IPS-11a (cell line): ENCODE results near the gene HDGFL2.

Source experiments
- H3K4me3 ChIP-seq: one replicate; pipeline ENCODE4 v1.5.1; 2013; ENCODE audit warnings: low read depth, low read length, control low read depth

Gene HDGFL2

DNA sequence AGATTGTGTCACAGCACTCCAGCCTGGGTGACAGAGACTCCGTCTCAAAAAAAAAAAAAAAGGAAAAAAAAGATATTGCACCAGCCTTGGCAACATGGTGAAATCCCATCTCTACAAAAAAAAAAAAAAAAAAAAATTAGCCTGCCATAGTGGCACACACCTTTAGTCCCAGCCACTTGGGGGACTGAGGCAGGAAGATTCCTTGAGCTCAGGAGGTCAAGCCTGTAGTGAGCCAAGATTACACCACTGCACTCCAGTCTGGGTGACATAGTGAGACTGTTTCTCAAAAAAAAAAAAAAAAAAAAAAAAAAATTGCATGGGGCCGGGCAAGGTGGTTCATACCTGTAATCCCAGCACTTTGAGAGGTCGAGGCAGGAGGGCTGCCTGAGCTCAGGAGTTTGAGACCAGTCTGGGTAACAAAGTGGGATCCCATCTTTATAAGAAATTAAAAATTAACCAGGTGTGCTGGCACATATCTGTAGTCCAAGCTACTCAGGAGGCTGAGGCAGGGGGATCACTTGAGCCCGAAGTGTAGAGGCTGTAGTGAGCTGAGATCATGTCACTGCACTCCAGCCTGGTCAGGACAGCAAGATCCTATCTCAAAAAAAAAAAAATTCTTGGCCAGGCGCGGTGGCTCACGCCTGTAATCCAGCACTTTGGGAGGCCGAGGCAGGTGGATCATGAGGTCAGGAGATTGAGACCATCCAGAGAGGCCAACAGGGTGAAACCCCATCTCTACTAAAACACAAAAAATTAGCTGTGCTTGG lies 7.1 kb upstream of the HDGFL2 start:
- H3K4me3 ChIP-seq, result no peak overlapping the region

DNA sequence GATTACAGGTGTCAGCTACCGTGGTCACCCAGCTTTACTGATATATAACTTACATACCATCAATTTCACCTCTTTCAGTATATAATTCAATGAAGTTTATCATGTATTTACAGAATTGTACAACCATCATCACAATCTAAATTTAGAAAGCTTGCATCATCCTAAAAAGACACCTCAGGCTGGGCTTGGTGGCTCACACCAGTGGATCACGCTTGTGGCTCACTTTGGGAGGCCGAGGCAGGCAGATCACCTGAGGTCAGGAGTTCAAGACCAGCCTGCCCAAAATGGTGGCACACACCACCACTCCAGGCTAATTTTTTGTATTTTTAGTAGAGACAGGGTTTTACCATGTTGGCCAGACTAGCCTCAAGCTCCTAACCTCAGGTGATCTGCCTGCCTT lies 4.3 kb upstream of the HDGFL2 start:
- no peak overlapping the region for H3K4me3 ChIP-seq

DNA sequence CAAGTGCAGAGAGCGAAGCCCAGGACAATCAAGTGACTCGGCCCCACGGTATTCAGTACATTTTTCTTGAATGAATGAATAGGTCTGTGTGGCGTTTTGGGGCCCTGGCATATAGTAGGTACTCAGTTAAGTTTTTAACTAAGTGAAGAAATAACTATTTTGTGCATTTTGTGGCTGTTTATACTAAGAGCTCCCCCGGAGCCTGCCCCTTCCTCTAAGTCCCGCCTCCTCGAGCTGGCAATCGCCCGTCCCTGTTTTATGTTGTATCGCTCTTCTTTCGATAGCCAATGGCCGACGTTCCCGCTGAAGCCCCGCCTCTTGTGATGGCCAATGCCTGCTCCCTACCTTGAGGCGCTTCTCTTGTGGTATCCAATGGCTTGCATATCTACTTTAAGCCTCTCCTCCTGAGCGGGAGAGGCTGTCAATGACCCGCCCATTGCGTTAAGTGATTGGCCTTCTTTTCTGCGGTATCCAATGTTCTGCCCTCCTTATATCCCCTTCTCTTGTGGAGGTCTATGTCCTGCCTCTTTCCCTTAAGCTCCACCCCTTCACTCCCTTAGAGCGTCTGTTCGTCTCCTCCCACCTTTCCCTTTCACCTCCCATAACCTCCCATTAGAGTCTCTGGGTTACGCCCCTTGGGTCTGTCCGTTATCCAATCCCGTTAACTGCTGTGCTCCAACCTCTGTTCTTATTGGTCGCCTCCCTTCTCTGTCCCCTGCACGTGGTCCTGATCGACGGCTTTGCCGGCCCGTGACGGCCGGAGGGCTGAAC lies 509 bp upstream of the HDGFL2 start:
- H3K4me3 ChIP-seq, result peak overlapping the region; percentile 59

DNA sequence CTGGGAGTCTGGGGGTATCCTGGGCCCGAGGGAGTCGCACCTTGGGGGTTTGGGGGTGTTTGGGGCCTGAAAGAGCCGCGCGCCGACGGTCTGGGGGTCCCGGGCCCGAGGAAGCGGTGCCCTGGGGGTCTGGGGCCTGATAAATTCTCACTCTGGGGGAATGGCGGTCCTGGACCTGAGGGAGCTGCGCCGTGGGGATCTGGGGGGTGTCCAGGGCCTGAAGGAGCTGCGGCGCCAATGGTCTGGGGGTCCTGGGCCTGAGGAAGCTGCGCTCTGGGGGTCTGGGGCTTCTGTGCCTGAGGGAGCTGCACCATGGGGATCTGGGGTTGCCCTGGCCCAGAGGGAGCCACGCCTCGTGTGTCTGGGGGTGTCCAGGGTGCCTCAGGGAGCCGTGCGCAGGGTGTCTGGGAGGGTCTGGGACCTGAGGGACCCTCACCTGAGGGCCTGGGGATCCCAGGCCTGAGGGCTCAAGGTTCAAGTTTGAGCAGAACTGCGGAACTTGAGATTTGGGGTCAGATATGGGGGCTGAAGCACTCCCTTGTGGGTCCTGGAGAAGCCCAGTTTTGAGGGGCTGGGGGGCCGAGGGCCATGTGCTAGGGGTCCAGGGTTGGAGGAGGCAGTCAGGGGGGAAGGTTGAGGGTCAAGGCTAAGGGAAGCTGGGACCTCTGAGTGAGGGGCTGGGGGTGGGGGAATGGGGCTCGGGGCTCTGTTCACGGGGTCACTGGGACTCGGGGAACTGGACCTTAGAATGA lies 1.1 kb downstream of the HDGFL2 start:
- peak overlapping the region; percentile 66 for H3K4me3 ChIP-seq

DNA sequence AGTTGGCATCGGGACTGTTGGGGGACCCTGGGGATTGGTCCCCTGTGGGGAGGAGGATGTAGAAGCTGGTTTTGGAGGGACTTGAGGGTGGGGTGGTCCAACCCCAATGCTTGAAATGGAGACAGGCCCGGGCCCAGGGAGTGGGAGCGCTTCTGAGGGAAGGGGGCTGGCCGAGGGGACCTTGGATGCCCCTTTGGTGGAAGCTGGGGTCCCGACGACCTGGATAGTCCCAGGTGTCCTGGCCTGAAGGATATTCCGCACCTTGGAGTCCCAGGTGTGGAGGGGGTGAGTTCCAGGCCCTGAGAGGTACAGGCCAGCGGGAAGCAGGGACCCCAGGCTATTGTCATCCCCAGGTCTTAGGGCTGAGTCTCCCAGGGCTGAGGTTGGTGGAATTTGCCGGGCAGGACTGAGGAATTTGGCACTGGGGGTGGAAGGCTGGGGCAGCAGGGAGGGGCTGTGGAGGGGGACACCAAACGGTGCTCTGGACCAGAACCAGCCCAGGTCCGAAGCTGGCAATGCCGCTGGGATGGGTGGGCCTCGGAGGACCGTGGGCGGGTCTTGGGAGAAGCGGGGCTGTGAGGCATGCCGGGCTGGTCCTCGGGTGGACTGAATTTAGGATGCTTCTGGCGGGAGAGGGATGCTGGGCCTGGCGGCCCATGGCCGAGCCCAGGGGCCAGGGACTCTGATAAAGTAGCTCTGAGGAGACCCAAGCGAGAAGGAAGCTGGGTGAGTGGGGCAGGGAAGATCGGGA lies 1.8 kb downstream of the HDGFL2 start:
- H3K4me3 ChIP-seq, result peak overlapping the region; percentile 53

DNA sequence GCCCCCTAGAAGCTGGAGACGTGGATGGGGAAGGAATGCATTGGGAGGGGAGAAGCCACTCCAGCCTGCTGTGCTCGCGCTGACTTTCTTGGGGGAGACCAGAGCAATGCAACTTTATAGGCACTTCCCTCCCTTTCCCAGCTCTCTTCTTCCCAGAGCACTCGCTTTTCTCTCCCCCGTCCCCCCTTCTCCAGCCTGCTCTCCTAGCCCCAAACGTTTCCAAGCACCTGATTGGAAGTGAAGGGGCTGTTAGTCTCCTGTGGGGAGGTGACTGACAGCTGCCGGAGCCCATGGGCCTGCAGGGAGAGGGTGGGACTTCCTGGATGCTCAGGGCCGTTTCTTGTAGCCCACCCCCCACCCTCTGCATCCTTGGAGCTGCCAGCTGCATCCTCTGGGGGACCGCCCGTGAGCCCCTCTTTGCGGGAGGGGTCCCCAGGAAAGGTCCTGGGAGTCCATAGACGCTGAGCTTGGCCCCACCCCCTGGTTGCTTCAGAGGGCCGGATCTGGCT lies 2.5 kb downstream of the HDGFL2 start:
- H3K4me3 ChIP-seq, result peak overlapping the region; percentile 53

DNA sequence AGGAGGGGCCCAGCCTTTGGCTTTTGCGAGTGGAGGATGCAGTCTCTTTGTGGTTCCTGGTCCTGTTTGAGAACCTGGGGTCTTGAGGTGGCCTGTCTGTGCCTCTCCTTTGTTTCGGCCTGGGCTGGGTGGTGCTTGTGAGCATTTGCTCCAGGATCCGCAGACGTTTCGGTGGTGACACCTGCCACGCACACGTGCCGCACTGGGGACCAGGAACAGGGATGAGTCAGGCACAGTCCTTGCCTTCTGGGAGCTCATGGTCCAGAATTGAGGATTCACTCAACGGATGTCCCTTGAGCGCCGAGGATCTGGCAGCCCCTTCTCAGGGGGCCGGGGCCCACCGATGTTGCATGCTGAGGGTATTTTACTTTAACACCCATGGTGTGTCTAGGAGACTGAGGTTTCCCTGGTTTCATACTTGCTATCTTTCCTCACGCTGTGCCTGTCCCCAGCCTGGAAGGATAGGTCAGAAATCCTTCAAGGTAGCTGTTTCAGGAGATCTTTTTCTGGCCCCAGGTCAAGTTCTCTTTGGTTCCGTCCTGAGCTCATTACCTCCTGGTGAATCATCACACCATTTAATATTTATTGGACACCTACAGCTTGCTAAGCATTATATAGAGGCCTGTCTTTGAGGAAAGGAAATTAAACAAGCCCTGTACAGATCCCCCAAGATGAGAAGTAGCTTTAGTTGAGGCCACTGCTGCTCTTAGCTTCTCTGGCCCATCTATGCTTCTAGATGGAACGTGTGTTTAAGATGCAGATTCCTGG lies 5.1 kb downstream of the HDGFL2 start:
- H3K4me3 ChIP-seq, result no peak overlapping the region

DNA sequence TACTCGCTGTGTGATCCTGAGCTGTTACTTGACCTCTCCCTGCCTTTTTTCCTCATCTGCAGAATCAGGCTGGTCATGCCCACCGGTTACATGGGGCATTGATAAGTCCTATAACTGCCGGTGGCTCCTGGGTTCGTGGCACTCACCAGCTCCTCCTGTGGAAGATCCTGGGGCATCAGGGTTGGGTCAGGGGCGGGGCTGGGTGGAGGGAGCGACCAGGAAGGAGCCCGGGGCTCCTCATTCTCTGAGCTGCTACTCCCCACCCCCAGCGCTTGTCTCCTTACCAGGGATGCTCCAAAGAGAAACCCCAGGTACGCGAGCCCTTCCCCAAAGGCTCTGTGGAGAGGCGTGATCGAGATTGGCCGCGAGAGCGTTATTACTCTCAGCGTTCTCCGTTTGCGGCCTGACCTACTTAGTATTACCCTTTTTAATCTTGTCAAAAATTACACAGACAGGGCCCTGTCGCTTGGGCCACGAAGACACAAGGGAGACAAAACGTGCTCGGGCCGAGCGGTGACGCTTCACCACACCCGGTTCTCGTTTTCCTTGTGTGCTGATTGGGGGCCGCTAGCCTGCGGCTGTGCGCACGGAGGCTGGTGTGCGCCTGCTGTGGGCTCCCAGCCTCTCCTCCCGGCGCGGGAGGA lies 10.7 kb downstream of the HDGFL2 start:
- H3K4me3 ChIP-seq, result no peak overlapping the region

DNA sequence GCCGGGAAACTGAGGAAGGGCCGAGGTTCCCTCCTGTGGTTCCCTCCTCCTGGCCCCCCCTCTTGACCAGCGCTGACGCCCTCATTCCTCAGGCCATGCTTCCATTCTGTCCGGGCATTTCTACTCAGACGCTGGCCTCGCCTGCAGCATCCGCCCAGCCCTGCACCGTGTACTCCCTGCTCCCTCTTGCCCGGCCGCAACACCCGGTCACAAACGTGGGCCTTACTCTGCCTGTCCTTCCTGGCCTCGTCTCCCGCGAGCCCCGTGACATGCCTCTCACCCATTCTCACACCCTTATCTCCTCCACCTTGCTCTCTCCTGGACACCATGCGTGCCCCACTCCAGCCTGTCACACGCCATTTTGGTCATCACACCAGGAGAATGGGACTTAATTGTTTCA lies 11.3 kb downstream of the HDGFL2 start:
- no peak overlapping the region for H3K4me3 ChIP-seq

DNA sequence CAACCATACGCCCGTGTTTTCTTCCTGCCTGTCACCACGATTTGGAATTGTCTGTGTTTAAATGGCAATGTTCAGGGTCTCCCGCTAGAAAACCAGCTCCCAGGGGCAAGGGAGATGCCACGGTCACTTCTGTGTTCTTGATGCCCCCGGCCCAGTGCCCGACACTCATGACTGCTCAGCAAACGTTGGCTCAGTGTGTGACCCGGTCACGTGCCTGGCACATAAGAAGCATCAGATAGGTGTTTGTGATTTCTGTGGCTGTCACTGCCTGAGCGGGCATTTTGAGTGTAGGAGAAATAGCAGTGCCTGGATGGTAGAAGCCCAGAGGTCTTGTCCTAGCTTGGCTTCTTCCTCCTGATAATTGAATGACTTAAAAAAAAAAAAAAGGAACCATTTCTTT lies 15.5 kb downstream of the HDGFL2 start:
- H3K4me3 ChIP-seq, result no peak overlapping the region

DNA sequence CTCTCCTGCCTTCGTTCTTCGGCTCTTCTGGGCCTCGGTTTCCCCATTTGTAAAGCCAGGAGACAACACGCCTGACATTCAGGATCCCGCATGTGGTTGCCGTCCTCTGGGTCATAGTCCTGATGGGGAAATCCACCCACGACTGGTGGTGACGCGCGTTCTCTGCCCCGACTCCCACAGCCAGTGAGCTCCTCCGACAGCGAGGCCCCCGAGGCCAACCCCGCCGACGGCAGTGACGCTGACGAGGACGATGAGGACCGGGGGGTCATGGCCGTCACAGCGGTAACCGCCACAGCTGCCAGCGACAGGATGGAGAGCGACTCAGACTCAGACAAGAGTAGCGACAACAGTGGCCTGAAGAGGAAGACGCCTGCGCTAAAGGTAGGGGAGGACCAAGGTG lies 16.4 kb downstream of the HDGFL2 start:
- no peak overlapping the region for H3K4me3 ChIP-seq

DNA sequence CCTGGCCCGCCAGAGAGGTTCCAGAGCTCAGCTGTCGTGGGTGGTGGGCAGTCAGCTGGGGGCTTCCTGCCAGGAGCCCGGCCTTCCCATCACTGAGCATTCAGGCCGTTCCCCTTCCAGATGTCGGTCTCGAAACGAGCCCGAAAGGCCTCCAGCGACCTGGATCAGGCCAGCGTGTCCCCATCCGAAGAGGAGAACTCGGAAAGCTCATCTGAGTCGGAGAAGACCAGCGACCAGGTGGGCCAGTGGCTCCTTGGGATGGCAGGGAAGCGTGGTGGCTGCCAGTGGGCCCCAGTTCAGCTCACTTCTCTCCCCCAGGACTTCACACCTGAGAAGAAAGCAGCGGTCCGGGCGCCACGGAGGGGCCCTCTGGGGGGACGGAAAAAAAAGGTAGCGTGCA lies 19.3 kb downstream of the HDGFL2 start:
- H3K4me3 ChIP-seq, result no peak overlapping the region

DNA sequence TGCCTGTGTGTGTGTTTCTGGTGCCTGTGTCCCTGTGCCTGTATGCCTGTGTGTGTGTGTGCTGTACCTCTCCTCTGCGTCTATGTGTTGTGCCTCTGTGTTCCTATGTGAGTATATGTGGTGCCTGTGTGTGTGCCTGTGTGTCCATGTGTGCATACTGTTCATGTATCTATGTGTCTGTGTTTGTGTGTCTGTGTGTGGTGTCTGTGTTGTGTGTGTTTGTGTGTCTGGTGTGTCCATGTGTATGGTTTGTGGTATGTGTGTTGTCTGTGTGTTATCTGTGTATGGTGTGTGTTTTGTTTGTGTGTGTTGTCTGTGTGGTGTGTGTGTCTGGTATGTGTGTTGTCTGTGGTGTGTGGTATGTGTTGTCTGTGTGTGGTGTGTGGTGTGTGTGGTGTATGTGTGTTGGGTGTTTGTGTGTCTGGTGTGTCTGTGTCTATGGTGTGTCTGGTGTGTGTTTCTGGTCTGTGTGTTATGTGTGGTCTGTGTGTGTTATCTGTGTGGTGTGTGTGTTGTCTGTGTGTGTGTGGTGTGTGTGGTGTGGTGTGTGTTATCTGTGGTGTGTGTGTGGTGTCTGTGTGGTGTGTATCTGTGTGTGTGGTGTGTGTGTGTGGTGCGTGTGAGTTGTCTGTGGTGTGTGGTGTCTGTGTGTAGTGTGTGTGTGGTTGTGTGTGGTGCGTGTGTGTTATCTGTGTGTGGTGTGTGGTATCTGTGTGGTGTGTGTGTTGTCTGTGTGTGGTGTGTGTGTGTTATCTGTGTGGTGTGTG lies 20.4 kb downstream of the HDGFL2 start:
- H3K4me3 ChIP-seq, result no peak overlapping the region

DNA sequence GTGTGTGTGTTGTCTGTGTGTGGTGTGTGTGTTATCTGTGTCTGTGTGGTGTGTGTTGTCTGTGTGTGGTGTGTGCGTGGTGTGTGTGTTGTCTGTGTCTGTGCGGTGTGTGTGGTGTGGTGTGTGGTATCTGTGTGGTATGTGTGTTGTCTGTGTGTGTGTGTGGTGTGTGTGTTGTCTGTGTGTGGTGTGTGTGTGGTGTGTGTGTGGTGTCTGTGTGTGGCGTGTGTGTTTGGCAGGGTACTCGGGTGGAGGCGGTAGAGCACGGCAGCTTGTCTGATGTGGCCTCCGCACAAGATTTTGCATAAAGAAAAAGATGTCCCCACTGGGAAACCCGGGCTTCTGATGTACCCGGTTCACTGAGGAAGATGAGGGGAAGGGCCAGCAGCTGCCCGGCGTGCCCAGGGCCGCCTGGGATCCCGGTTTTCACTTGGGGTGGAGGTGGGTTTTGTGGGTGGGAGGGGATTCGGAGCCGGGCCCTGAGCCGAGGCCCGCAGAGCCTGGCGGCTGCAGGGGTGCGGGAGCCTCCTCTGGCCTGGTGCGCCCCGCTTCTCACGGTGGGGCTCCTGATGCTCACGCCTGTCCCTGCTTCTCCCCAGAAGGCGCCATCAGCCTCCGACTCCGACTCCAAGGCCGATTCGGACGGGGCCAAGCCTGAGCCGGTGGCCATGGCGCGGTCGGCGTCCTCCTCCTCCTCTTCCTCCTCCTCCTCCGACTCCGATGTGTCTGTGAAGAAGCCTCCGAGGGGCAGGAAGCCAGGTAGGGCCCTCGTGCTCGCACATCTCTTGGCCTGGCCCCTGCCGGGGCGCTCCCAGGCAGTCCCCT lies 21.2 kb downstream of the HDGFL2 start:
- H3K4me3 ChIP-seq, result no peak overlapping the region

DNA sequence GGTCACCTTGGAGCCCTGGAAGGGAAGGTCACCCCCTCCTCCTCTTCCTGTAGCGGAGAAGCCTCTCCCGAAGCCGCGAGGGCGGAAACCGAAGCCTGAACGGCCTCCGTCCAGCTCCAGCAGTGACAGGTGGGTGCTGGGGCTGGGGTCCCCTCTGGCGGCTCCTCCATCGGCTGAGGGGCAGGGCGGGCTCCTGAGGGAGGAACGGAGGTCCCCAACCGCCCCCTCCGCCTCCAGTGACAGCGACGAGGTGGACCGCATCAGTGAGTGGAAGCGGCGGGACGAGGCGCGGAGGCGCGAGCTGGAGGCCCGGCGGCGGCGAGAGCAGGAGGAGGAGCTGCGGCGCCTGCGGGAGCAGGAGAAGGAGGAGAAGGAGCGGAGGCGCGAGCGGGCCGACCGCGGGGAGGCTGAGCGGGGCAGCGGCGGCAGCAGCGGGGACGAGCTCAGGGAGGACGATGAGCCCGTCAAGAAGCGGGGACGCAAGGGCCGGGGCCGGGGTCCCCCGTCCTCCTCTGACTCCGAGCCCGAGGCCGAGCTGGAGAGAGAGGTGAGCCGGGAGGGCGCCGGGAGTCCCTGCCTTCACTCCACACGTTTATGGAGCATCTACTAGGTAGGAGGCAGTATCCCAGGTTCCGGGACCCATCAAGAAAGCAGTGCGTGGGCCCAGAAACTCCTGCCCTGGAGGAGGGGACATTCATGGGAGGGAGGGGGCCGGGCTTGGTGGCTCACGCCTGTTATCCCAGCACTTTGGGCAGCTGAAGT lies 22.0 kb downstream of the HDGFL2 start:
- no peak overlapping the region for H3K4me3 ChIP-seq

DNA sequence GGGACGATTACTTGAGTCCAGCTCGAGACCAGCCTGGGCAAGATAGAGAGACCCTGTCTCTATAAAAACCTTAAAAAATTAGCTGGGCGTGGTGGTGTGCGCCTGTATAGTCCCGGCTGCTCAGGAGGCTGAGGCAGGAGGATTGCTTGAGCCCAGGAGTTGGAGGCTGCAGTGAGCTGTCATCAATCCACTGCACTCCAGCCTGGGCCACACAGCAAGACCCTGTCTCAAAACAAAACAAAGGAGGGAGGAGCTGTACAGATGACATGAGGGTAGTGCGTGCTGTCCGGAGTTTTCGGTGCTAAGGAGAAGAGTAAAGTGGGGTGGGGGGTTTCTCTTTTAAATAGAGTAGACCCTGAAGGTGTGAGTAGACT lies 22.6 kb downstream of the HDGFL2 start:
- no peak overlapping the region for H3K4me3 ChIP-seq

DNA sequence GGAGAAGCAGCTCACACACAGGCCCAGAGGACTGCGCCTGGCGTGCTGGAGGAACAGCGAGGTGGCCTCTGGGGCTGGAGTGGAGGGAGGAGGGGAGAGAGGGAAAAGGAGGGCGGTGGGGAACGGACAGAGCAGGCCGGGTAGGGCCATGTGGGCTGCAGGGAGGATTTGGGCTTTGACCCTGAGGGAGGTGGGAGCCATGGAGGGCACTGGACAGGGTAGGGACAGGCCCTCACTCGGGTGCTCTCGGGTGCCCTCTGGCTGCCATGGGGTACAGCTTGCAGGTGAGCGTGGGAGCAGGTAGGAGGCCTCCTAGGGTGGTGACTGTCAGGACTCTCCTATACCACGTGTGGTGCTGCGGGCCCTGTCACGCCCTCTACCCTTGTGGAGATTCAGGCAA lies 23.4 kb downstream of the HDGFL2 start:
- H3K4me3 ChIP-seq, result no peak overlapping the region
